ENCODE results near the gene ATRNL1. TPM values are rescaled to one million over a fixed set of nuclear protein-coding genes. Genes with fewer than 3 reads are reported as not detected.
A peak's percentile ranks its signal among the peaks of the same experiment; 100 is the strongest.

ATRNL1 gene
- total and polyA plus RNA-seq, 2 experiments from 2014 or later, result 5.9 to 17.4 TPM

DNA sequence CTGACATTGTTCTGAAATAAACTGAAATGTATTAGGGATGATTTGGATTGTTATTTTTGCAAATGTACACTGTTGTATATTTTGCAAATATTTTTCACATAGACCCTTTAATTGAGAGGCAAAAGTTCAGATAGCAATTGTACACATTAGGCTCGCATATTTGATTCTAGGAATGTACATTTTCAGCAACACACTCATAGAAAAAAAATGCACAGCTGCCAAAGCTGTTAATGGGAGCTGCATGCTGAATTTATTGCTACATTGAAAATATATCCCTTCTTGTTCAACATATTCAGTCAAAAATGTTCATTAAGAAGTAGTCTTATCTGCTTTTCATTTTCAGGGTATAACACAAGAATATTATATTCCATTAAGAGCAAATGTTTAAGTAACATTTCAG lies 512.9 kb downstream of the ATRNL1 start:
- Histone ChIP-seq H3K4me1 (ENCODE audit: insufficient read depth) (no peaks in the 10 kb centered on the region), H3K9me3 (ENCODE audit: low read depth) (no peaks in the 10 kb centered on the region), H3K4me3 (no peak overlapping the region), H2AFZ (no peak overlapping the region), H4K20me1 (ENCODE audit: insufficient read depth, poor library complexity, severe bottlenecking) (no peaks in the 10 kb centered on the region), H3K36me3 (replicated peaks; ENCODE audit: insufficient read depth, low read depth) (no peaks in the 10 kb centered on the region), H3K9me2 (replicated peaks; ENCODE audit: insufficient read depth) (no peaks in the 10 kb centered on the region), H3K27me3 (no peaks in the 10 kb centered on the region), H3K4me2 (no peak overlapping the region), H3K79me2 (no peaks in the 10 kb centered on the region), H3K27ac (no peak overlapping the region)
- no peak for DNase-seq (ENCODE audit: low spot score)
- no peak for TF ChIP-seq EZH2phosphoT487 (IDR thresholded peaks at IDR 0.05; ENCODE audit: low read depth, severe bottlenecking, unreplicated experiment)
- TF ChIP-seq, protein P1, sequence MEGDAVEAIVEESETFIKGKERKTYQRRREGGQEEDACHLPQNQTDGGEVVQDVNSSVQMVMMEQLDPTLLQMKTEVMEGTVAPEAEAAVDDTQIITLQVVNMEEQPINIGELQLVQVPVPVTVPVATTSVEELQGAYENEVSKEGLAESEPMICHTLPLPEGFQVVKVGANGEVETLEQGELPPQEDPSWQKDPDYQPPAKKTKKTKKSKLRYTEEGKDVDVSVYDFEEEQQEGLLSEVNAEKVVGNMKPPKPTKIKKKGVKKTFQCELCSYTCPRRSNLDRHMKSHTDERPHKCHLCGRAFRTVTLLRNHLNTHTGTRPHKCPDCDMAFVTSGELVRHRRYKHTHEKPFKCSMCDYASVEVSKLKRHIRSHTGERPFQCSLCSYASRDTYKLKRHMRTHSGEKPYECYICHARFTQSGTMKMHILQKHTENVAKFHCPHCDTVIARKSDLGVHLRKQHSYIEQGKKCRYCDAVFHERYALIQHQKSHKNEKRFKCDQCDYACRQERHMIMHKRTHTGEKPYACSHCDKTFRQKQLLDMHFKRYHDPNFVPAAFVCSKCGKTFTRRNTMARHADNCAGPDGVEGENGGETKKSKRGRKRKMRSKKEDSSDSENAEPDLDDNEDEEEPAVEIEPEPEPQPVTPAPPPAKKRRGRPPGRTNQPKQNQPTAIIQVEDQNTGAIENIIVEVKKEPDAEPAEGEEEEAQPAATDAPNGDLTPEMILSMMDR (IDR thresholded peaks at IDR 0.05; ENCODE audit: poor library complexity), result no peak
- no peak for TF ChIP-seq EZH2 (IDR thresholded peaks at IDR 0.05; ENCODE audit: borderline replicate concordance)
- 57% methylated on average over 1 of the region's 1 CpG for whole genome bisulfite sequencing (ENCODE audit: low lambda C conversion rate, missing lambda C conversion rate)

DNA sequence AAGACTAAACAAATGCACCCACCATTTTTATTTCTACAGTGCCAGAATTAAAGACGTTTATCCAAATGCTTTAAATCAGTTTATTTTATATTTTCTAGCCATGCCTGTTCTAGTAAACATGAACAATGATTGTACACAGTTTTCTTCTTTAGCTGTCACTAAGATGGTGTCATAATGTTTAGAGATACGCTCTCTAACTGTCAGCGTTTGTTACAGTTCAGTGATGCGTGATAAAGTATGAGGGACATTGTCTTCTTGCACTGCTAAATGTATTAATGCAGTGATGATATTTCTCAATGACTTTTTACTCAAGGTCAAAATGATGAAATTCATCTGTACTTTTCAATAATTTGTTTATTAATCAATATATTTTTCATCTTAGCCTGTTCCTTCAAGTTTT lies 513.6 kb downstream of the ATRNL1 start:
- DNase-seq (ENCODE audit: low spot score), result no peak
- no peaks in the 10 kb centered on the region for H3K36me3 ChIP-seq (replicated peaks; ENCODE audit: insufficient read depth, low read depth)
- H3K4me3 ChIP-seq, result no peak overlapping the region
- H2AFZ ChIP-seq, result no peak overlapping the region
- H3K79me2 ChIP-seq, result no peaks in the 10 kb centered on the region
- no peaks in the 10 kb centered on the region for H3K9me2 ChIP-seq (replicated peaks; ENCODE audit: insufficient read depth)
- no peaks in the 10 kb centered on the region for H3K4me1 ChIP-seq (ENCODE audit: insufficient read depth)
- H4K20me1 ChIP-seq (ENCODE audit: insufficient read depth, poor library complexity, severe bottlenecking), result no peaks in the 10 kb centered on the region
- H3K27me3 ChIP-seq, result no peaks in the 10 kb centered on the region
- TF ChIP-seq, protein P1 (IDR thresholded peaks at IDR 0.05; ENCODE audit: poor library complexity), result no peak
- TF ChIP-seq EZH2 (IDR thresholded peaks at IDR 0.05; ENCODE audit: borderline replicate concordance), result no peak
- no peak for TF ChIP-seq EZH2phosphoT487 (IDR thresholded peaks at IDR 0.05; ENCODE audit: low read depth, severe bottlenecking, unreplicated experiment)
- H3K9me3 ChIP-seq (ENCODE audit: low read depth), result no peaks in the 10 kb centered on the region
- H3K27ac ChIP-seq, result no peak overlapping the region
- no peak overlapping the region for H3K4me2 ChIP-seq
- WGBS (ENCODE audit: low lambda C conversion rate, missing lambda C conversion rate), result 78% methylated on average over 4 of the region's 4 CpGs

DNA sequence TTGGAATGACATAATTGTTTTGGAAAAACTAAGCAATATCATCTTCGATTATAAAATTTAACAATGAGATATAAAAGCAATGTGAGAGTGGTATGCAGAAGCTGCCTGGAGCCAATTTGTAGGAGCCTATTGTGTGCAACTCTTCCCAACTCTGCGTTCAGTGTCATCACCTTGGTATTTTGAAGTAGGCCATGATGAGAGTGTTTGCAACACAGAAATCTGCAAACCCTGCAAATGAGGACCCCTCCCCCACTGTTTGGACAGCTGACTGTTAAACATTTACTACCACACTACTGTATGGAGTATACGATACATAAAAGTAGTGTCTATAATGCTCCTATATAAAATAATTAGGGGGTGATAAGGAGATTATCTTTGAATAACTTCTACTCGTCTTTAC lies 531.3 kb downstream of the ATRNL1 start:
- no peaks in the 10 kb centered on the region for H3K36me3 ChIP-seq (replicated peaks; ENCODE audit: insufficient read depth, low read depth)
- no peaks in the 10 kb centered on the region for H3K9me3 ChIP-seq (ENCODE audit: low read depth)
- H3K4me1 ChIP-seq (ENCODE audit: insufficient read depth), result no peaks in the 10 kb centered on the region
- peak; percentile 5 for DNase-seq (ENCODE audit: low spot score)
- H3K27me3 ChIP-seq, result no peaks in the 10 kb centered on the region
- no peaks in the 10 kb centered on the region for H3K79me2 ChIP-seq
- H3K4me3 ChIP-seq, result no peak overlapping the region
- no peak overlapping the region for H3K4me2 ChIP-seq
- H3K27ac ChIP-seq, result no peak overlapping the region
- 72% methylated on average over 4 of the region's 4 CpGs for WGBS (ENCODE audit: low lambda C conversion rate, missing lambda C conversion rate)
- no peak overlapping the region for H2AFZ ChIP-seq
- H4K20me1 ChIP-seq (ENCODE audit: insufficient read depth, poor library complexity, severe bottlenecking), result no peaks in the 10 kb centered on the region
- no peaks in the 10 kb centered on the region for H3K9me2 ChIP-seq (replicated peaks; ENCODE audit: insufficient read depth)
- TF ChIP-seq EZH2 (IDR thresholded peaks at IDR 0.05; ENCODE audit: borderline replicate concordance), result no peak
- TF ChIP-seq, protein P1 (IDR thresholded peaks at IDR 0.05; ENCODE audit: poor library complexity), result no peak
- no peak for TF ChIP-seq EZH2phosphoT487 (IDR thresholded peaks at IDR 0.05; ENCODE audit: low read depth, severe bottlenecking, unreplicated experiment)

DNA sequence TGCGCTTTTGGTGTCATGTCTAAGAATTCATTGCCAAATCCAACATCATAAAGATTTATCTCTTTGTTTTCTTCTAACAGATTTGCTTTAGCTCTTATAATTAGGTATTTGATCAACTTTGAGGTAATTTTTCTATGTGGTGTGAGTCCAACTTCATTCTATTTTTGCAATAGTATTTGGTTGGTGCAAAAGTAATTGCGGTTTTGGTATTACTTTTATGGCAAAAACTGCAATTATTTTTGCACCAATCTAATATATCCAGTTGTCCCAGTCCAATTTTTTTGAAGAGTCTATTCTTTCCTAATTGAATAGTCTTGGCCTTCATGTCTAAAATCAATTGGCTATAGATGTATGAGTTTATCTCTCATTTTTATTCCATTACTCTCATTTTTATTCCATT lies 535.5 kb downstream of the ATRNL1 start:
- Histone ChIP-seq H2AFZ (no peak overlapping the region), H3K27ac (no peak overlapping the region), H3K9me2 (replicated peaks; ENCODE audit: insufficient read depth) (no peaks in the 10 kb centered on the region), H3K79me2 (no peaks in the 10 kb centered on the region), H3K4me2 (no peak overlapping the region), H3K4me3 (no peak overlapping the region), H3K36me3 (replicated peaks; ENCODE audit: insufficient read depth, low read depth) (no peaks in the 10 kb centered on the region), H3K4me1 (ENCODE audit: insufficient read depth) (no peaks in the 10 kb centered on the region), H4K20me1 (ENCODE audit: insufficient read depth, poor library complexity, severe bottlenecking) (no peaks in the 10 kb centered on the region), H3K9me3 (ENCODE audit: low read depth) (no peaks in the 10 kb centered on the region), H3K27me3 (no peaks in the 10 kb centered on the region)
- TF ChIP-seq, protein P1 (IDR thresholded peaks at IDR 0.05; ENCODE audit: poor library complexity), result no peak
- TF ChIP-seq EZH2 (IDR thresholded peaks at IDR 0.05; ENCODE audit: borderline replicate concordance) (no peak), EZH2phosphoT487 (IDR thresholded peaks at IDR 0.05; ENCODE audit: low read depth, severe bottlenecking, unreplicated experiment) (no peak)
- DNase-seq (ENCODE audit: low spot score), result no peak
- 62% methylated on average over 2 of the region's 2 CpGs for WGBS (ENCODE audit: low lambda C conversion rate, missing lambda C conversion rate)

Measured in hepatocyte (in vitro differentiated cells).